Sigmoid colon (tissue), 7 donors: Measurements from ENCODE around the gene EEF1A2. TPM values are rescaled to one million over a fixed set of nuclear protein-coding genes. Genes with fewer than 3 reads are reported as not detected.

Experiments
- DNase-seq: peaks from one replicate; pipeline ENCODE4 v3.0.0-alpha.2; 2019
- H3K27ac ChIP-seq, 4 donors: fragments of 200-600 bp; sonication (generic); one replicate each; pipeline ENCODE4 v1.5.1; 2016 to 2019; ENCODE audit warnings: mild to moderate bottlenecking in 1 of 4
- H3K27me3 ChIP-seq, 3 donors: fragments of 200-600 bp; sonication (generic); one replicate each; pipeline ENCODE4 v1.5.1; 2019; ENCODE audit warnings: mild to moderate bottlenecking in 1 of 3
- H3K36me3 ChIP-seq, 4 donors: fragments of 200-600 bp; sonication (generic); one replicate each; pipeline ENCODE4 v1.5.1; 2016 to 2019
- H3K4me1 ChIP-seq, 4 donors: fragments of 200-600 bp; sonication (generic); one replicate each; pipeline ENCODE4 v1.5.1; 2017 to 2019
- H3K4me3 ChIP-seq, 4 donors: fragments of 200-600 bp; sonication (generic); one replicate each; pipeline ENCODE4 v1.5.1; 2017 to 2019; ENCODE audit warnings: mild to moderate bottlenecking in 2 of 4, moderate library complexity in 1 of 4
- H3K9me3 ChIP-seq, 4 donors: fragments of 200-600 bp in 3 of 4; sonication (generic) in 3 of 4; one replicate each; pipeline versions ENCODE4 v1.5.1 to v1.6.1; 2013 to 2019
- CTCF ChIP-seq, 4 experiments: fragments of 450-650 bp in 3 of 4; fragments of 200-600 bp in 1 of 4; IDR thresholded peaks; one replicate each; pipeline ENCODE4 v1.5.1; 2016 to 2019; ENCODE audit warnings: antibody characterized with exemption in 4 of 4, mild to moderate bottlenecking in 3 of 4, moderate library complexity in 2 of 4
- EP300 ChIP-seq, 4 donors: sonication (generic); formaldehyde crosslinking; IDR thresholded peaks; one replicate each; pipeline ENCODE4 v1.6.1; 2017; ENCODE audit warnings: antibody characterized with exemption in 4 of 4
- POLR2A ChIP-seq, 2 donors: fragments of 450-650 bp; IDR thresholded peaks; one replicate each; pipeline ENCODE4 v1.6.1; 2016; ENCODE audit warnings: antibody characterized with exemption in 2 of 2, mild to moderate bottlenecking in 2 of 2, moderate library complexity in 2 of 2
- POLR2AphosphoS5 ChIP-seq, 4 donors: sonication (generic); formaldehyde crosslinking; IDR thresholded peaks; one replicate each; pipeline ENCODE4 v1.6.1; 2017; ENCODE audit warnings: antibody characterized with exemption in 4 of 4
- WGBS, 2 donors: extraction: QIAGEN DNeasy Blood & Tissue Kit; methylation state at CpG; one replicate each; pipeline ENCODE4 v1.1.7; 2013; 5-methylcytosine and 5-hydroxymethylcytosine counted together
- intact Hi-C: fragments of 100-400 bp; cut with DNase I; formaldehyde crosslinking; loops from one replicate; pipeline ENCODE4 v1.15.1; 2023
- polyA plus RNA-seq, 3 donors: library from polyadenylated mRNA; stranded (reverse); fragments of 200-250 nt; gene quantifications; one replicate each; pipeline ENCODE4 v1.2.3, GENCODE V29; 2013
- total RNA-seq, 4 donors: library from RNA; depleted of rRNA; stranded (reverse); fragments of >200 nt; gene quantifications; one replicate each; pipeline ENCODE4 v1.1.0, GENCODE V29; 2016
- donor health status: healthy with polysubstance abuse.
- donor health status: Bipolar disorder and iron deficiency.
- donor health status: healthy.

The EEF1A2 gene
- total and polyA plus RNA-seq, 7 donors: 2.8 to 14.3 (median 7.8) TPM

GRCh38 chr20:63449796-63450730 lies 48.8 kb downstream of the EEF1A2 start:
- Histone ChIP-seq H3K27me3 (peaks cover 0 to 96% (median 66%) of the 10 kb centered on the region in 3 donors), H3K36me3 (no peaks in the 10 kb centered on the region), H3K9me3 (no peaks in the 10 kb centered on the region), H3K27ac (no peak overlapping the region), H3K4me1 (peaks cover 0 to 11% (median 6%) of the 10 kb centered on the region in 4 donors), H3K4me3 (no peak overlapping the region)
- DNase-seq: no peak
- 84 to 87% methylated on average over 30 of the region's 30 CpGs for WGBS, 2 donors
- intact Hi-C loops: no loop called here
- TF ChIP-seq POLR2A (IDR thresholded peaks at IDR 0.05): no peak
- TF ChIP-seq EP300 (IDR thresholded peaks at IDR 0.05): no peak
- no peak for TF ChIP-seq CTCF (IDR thresholded peaks at IDR 0.05)
- TF ChIP-seq POLR2AphosphoS5 (IDR thresholded peaks at IDR 0.05): no peak

- TF ChIP-seq POLR2A (IDR thresholded peaks at IDR 0.05) (no peak), CTCF (IDR thresholded peaks at IDR 0.05) (no peak), POLR2AphosphoS5 (IDR thresholded peaks at IDR 0.05) (no peak), EP300 (IDR thresholded peaks at IDR 0.05) (no peak)
- DNase-seq: no peak
- H3K36me3 ChIP-seq: no peaks in the 10 kb centered on the region
- H3K4me3 ChIP-seq: no peak overlapping the region
- no peaks in the 10 kb centered on the region for H3K9me3 ChIP-seq
- H3K27me3 ChIP-seq: peaks cover 0 to 90% (median 58%) of the 10 kb centered on the region in 3 donors
- peaks cover 0 to 6% (median 3%) of the 10 kb centered on the region in 4 donors for H3K4me1 ChIP-seq
- WGBS, 2 donors: 90 to 91% methylated on average over 5 of the region's 5 CpGs
- intact Hi-C loops: no loop called here
- no peak overlapping the region for H3K27ac ChIP-seq
Measured at GRCh38 chr20:63449025-63449424, 49.9 kb downstream of the EEF1A2 start.

- no peaks in the 10 kb centered on the region for H3K4me1 ChIP-seq
Measured at GRCh38 chr20:63448031-63448430, 50.9 kb downstream of the EEF1A2 start.

GRCh38 chr20:63447320-63447719 lies 51.6 kb downstream of the EEF1A2 start:
- H3K27ac ChIP-seq: no peak overlapping the region
- intact Hi-C loops: no loop called here

More at GRCh38 chr20:63448031-63448430, 50.9 kb downstream of the EEF1A2 start:
- no peaks in the 10 kb centered on the region for H3K36me3 ChIP-seq
- intact Hi-C loops: no loop called here
- peaks cover 0 to 80% (median 49%) of the 10 kb centered on the region in 3 donors for H3K27me3 ChIP-seq
- DNase-seq: no peak
- TF ChIP-seq POLR2AphosphoS5 (IDR thresholded peaks at IDR 0.05): no peak
- no peak for TF ChIP-seq EP300 (IDR thresholded peaks at IDR 0.05)
- no peak for TF ChIP-seq POLR2A (IDR thresholded peaks at IDR 0.05)
- TF ChIP-seq CTCF (IDR thresholded peaks at IDR 0.05): no peak
- H3K27ac ChIP-seq: no peak overlapping the region
- no peak overlapping the region for H3K4me3 ChIP-seq
- WGBS, 2 donors: 16 to 52% methylated on average over 18 of the region's 18 CpGs
- H3K9me3 ChIP-seq: no peaks in the 10 kb centered on the region

More at GRCh38 chr20:63447320-63447719, 51.6 kb downstream of the EEF1A2 start:
- no peaks in the 10 kb centered on the region for H3K9me3 ChIP-seq
- H3K4me3 ChIP-seq: no peak overlapping the region
- TF ChIP-seq POLR2A (IDR thresholded peaks at IDR 0.05) (no peak), CTCF (IDR thresholded peaks at IDR 0.05) (no peak), POLR2AphosphoS5 (IDR thresholded peaks at IDR 0.05) (no peak), EP300 (IDR thresholded peaks at IDR 0.05) (no peak)
- peaks cover 0 to 73% (median 42%) of the 10 kb centered on the region in 3 donors for H3K27me3 ChIP-seq
- no peaks in the 10 kb centered on the region for H3K4me1 ChIP-seq
- no peaks in the 10 kb centered on the region for H3K36me3 ChIP-seq
- 81 to 85% methylated on average over 16 of the region's 16 CpGs for WGBS, 2 donors
- DNase-seq: no peak
